Keratinocyte (primary cell): ENCODE data around the gene SLC6A17. TPM values are rescaled to one million over a fixed set of nuclear protein-coding genes. Genes with fewer than 3 reads are reported as not detected.

Experiments used
- DNase-seq: peaks from one replicate; pipeline ENCODE4 v3.0.0-alpha.2; 2011; ENCODE audit warnings: low read depth, missing footprints, low spot score
- FAIRE-seq: peaks from 2 replicates; lab custom pipeline; 2011; peaks lifted over from hg19 to GRCh38; lab: Jason Lieb, UNC
- H2AFZ ChIP-seq: 2 replicates; pipeline ENCODE4 v1.6.0; 2012; ENCODE audit warnings: low read length, control low read depth, inconsistent platforms; ENCODE audit not compliant: control insufficient read depth
- H3K27ac ChIP-seq: 2 replicates; pipeline ENCODE4 v1.5.1; 2011; ENCODE audit warnings: low read length; ENCODE audit not compliant: control insufficient read depth, insufficient read depth
- H3K27me3 ChIP-seq: 3 replicates; pipeline ENCODE4 v1.6.0; 2011; ENCODE audit warnings: low read length; ENCODE audit not compliant: control insufficient read depth, insufficient read depth; ENCODE audit errors: extremely low read depth
- H3K36me3 ChIP-seq, 2 experiments: 2 replicates in 1 of 2; 3 replicates in 1 of 2; pipeline ENCODE4 v1.5.1; 2011; ENCODE audit warnings: low read length in 2 of 2, mild to moderate bottlenecking in 1 of 2; ENCODE audit not compliant: control insufficient read depth in 2 of 2, insufficient read depth in 2 of 2; ENCODE audit errors: extremely low read depth in 1 of 2
- H3K4me1 ChIP-seq: 3 replicates; pipeline ENCODE4 v1.5.1; 2011; ENCODE audit warnings: low read length; ENCODE audit not compliant: control insufficient read depth, insufficient read depth; ENCODE audit errors: extremely low read depth
- H3K4me2 ChIP-seq: 3 replicates; pipeline ENCODE4 v1.6.0; 2011; ENCODE audit warnings: low read depth, low read length; ENCODE audit not compliant: control insufficient read depth, insufficient read depth; ENCODE audit errors: extremely low read depth
- H3K4me3 ChIP-seq, 3 experiments: fragments of 200-600 bp in 1 of 3; sonication (generic) in 1 of 3; 2 replicates in 2 of 3; 3 replicates in 1 of 3; pipeline ENCODE4 v1.5.1; 2011 to 2016; ENCODE audit warnings: low read length in 3 of 3, mild to moderate bottlenecking in 3 of 3, control low read depth in 2 of 3, inconsistent platforms in 1 of 3, low read depth in 1 of 3, mixed read lengths in 1 of 3, mixed run types in 1 of 3, moderate library complexity in 1 of 3; ENCODE audit not compliant: control insufficient read depth in 2 of 3, insufficient read depth in 2 of 3; ENCODE audit errors: extremely low read depth in 1 of 3
- H3K79me2 ChIP-seq: 2 replicates; pipeline ENCODE4 v1.6.0; 2012; ENCODE audit warnings: low read length; ENCODE audit not compliant: control insufficient read depth, insufficient read depth
- H3K9ac ChIP-seq: 3 replicates; pipeline ENCODE4 v1.6.0; 2011; ENCODE audit warnings: low read length; ENCODE audit not compliant: control insufficient read depth, insufficient read depth; ENCODE audit errors: extremely low read depth
- H3K9me1 ChIP-seq: 3 replicates; pipeline ENCODE4 v1.6.0; 2011; ENCODE audit warnings: low read length; ENCODE audit not compliant: control insufficient read depth, insufficient read depth; ENCODE audit errors: extremely low read depth
- H3K9me3 ChIP-seq: 2 replicates; pipeline ENCODE4 v1.5.1; 2012; ENCODE audit warnings: low read depth, low read length; ENCODE audit not compliant: control insufficient read depth
- H4K20me1 ChIP-seq: 3 replicates; pipeline ENCODE4 v1.6.0; 2011; ENCODE audit warnings: low read length; ENCODE audit not compliant: control insufficient read depth, insufficient read depth; ENCODE audit errors: extremely low read depth
- CTCF ChIP-seq, 3 experiments: IDR thresholded peaks in 1 of 3; conservative IDR thresholded peaks in 1 of 3; optimal IDR thresholded peaks in 1 of 3; 2 replicates in 2 of 3; 3 replicates in 1 of 3; pipeline versions ENCODE3 to v1.5.1; 2011; ENCODE audit warnings: low read length in 3 of 3, mild to moderate bottlenecking in 3 of 3, moderate library complexity in 2 of 3, control low read depth in 1 of 3, inconsistent platforms in 1 of 3; ENCODE audit not compliant: insufficient read depth in 2 of 3; ENCODE audit errors: extremely low read depth in 1 of 3
- EZH2 ChIP-seq: IDR thresholded peaks from one replicate; pipeline ENCODE4 v1.6.1; 2012; ENCODE audit warnings: inconsistent platforms, mild to moderate bottlenecking, low read length, moderate library complexity
- dilution Hi-C: fragments of 300-500 bp; cut with MboI; formaldehyde crosslinking; loops from one replicate; pipeline ENCODE4 v1.7.0; 2020; ENCODE audit warnings: low sequenced_read_pairs; ENCODE audit not compliant: extremely low pct_ligation_motif_present
- polyA plus RNA-seq, 5 experiments: library from polyadenylated mRNA; depleted of rRNA in 3 of 5; stranded (reverse) in 3 of 5; stranded (forward) in 1 of 5; unstranded in 1 of 5; fragments of >200 nt; gene quantifications; 1 replicate in 1 of 5; 2 replicates in 3 of 5; 3 replicates in 1 of 5; pipeline versions ENCODE4 v1.2.1 to v1.2.3, GENCODE V29; 2011 to 2012; ENCODE audit warnings: missing spikeins in 2 of 5, low read depth in 1 of 5, low replicate concordance in 1 of 5

The SLC6A17 gene
- polyA plus RNA-seq, 1 donor (not counting 4 experiments of a cell fraction or from before 2014, with no cell fraction given), result 0.25 TPM

GRCh38 chr1:110243146-110243545 is 92.9 kb downstream of the SLC6A17 start:
- Histone ChIP-seq H3K4me1 (peaks cover 19% of the 10 kb centered on the region), H3K4me3 (no peak overlapping the region), H3K27ac (no peak overlapping the region), H4K20me1 (no peaks in the 10 kb centered on the region), H3K9ac (peak overlapping the region; percentile 8), H3K9me1 (no peaks in the 10 kb centered on the region), H3K9me3 (no peaks in the 10 kb centered on the region), H3K79me2 (no peaks in the 10 kb centered on the region), H3K27me3 (no peaks in the 10 kb centered on the region), H2AFZ (no peak overlapping the region), H3K4me2 (peak overlapping the region; percentile 1), H3K36me3 (no peaks in the 10 kb centered on the region)
- no peak for FAIRE-seq
- DNase-seq, result no peak
- TF ChIP-seq CTCF (optimal IDR thresholded peaks at IDR 0.05 in 1 of 3, IDR thresholded peaks at IDR 0.05 in 1 of 3, conservative IDR thresholded peaks at IDR 0.05 in 1 of 3; ENCODE audit: extremely low read depth in 1 of 3, insufficient read depth in 2 of 3, low read length in 3 of 3) (no peak), EZH2 (no peak)
- dilution Hi-C loops, result no loop called here

- no peaks in the 10 kb centered on the region for H4K20me1 ChIP-seq
- H3K27ac ChIP-seq, result no peak overlapping the region
- H3K4me1 ChIP-seq, result peaks cover 19% of the 10 kb centered on the region
- no peaks in the 10 kb centered on the region for H3K36me3 ChIP-seq
- no peaks in the 10 kb centered on the region for H3K9me3 ChIP-seq
- H3K9ac ChIP-seq, result peak overlapping the region; percentile 8
- peak overlapping the region; percentile 19 for H2AFZ ChIP-seq
- no peak overlapping the region for H3K4me3 ChIP-seq
- H3K27me3 ChIP-seq, result no peaks in the 10 kb centered on the region
- DNase-seq (no peak), FAIRE-seq (no peak)
- dilution Hi-C loops, result no loop called here
- no peaks in the 10 kb centered on the region for H3K9me1 ChIP-seq
- no peaks in the 10 kb centered on the region for H3K79me2 ChIP-seq
- peak overlapping the region; percentile 33 for H3K4me2 ChIP-seq
- TF ChIP-seq CTCF (optimal IDR thresholded peaks at IDR 0.05 in 1 of 3, IDR thresholded peaks at IDR 0.05 in 1 of 3, conservative IDR thresholded peaks at IDR 0.05 in 1 of 3; ENCODE audit: extremely low read depth in 1 of 3, insufficient read depth in 2 of 3, low read length in 3 of 3) (no peak), EZH2 (no peak)
These were observed 93.3 kb downstream of the SLC6A17 start for GRCh38 chr1:110243574-110243973.
